Type B pancreatic cell (in vitro differentiated cells): Measurements from ENCODE around the gene BSDC1. TPM values are rescaled to one million over a fixed set of nuclear protein-coding genes. Genes with fewer than 3 reads are reported as not detected.
A peak's percentile ranks its signal among the peaks of the same experiment; 100 is the strongest.

Source experiments
- DNase-seq: peaks from one replicate; pipeline ENCODE4 v3.0.0; 2021; ENCODE audit warnings: mixed read lengths; ENCODE audit not compliant: unreplicated experiment; ENCODE audit errors: extremely low spot score
- H3K27ac Mint-ChIP-seq: 2 replicates; pipeline ENCODE4 v1.8.0; 2021; ENCODE audit warnings: mild to moderate bottlenecking, mixed read lengths
- H3K27me3 Mint-ChIP-seq: 2 replicates; pipeline ENCODE4 v1.8.0; 2021; ENCODE audit warnings: mixed read lengths
- H3K36me3 Mint-ChIP-seq: 2 replicates; pipeline ENCODE4 v1.8.0; 2021; ENCODE audit warnings: mixed read lengths
- H3K4me1 Mint-ChIP-seq: one replicate; pipeline ENCODE4 v1.8.0; 2021; ENCODE audit warnings: mixed read lengths; ENCODE audit not compliant: unreplicated experiment
- H3K4me3 Mint-ChIP-seq: 2 replicates; pipeline ENCODE4 v1.8.0; 2021; ENCODE audit warnings: mild to moderate bottlenecking, mixed read lengths
- H3K9me3 Mint-ChIP-seq: 2 replicates; pipeline ENCODE4 v1.8.0; 2021; ENCODE audit warnings: mixed read lengths
- total RNA-seq: library from RNA; stranded (reverse); gene quantifications from 2 replicates; pipeline ENCODE4 v1.2.1, GENCODE V29; 2021; ENCODE audit warnings: low replicate concordance
- TF ChIP-seq, protein P1 (sequence below): fragments of 200-600 bp; sonication (generic); conservative IDR thresholded peaks from 2 replicates; pipeline ENCODE4 v1.5.0; 2021; ENCODE audit warnings: antibody characterized with exemption, mild to moderate bottlenecking

Gene BSDC1
- total RNA-seq, 1 donor from 2014 or later: 71.3 TPM

- Mint-ChIP-seq H3K9me3 (no peaks in the 10 kb centered on the region), H3K27ac (peak overlapping the region; percentile 60), H3K4me1 (peaks cover 31% of the 10 kb centered on the region), H3K4me3 (peak overlapping the region; percentile 71), H3K27me3 (no peaks in the 10 kb centered on the region), H3K36me3 (peaks cover 52% of the 10 kb centered on the region)
- TF ChIP-seq, protein P1, sequence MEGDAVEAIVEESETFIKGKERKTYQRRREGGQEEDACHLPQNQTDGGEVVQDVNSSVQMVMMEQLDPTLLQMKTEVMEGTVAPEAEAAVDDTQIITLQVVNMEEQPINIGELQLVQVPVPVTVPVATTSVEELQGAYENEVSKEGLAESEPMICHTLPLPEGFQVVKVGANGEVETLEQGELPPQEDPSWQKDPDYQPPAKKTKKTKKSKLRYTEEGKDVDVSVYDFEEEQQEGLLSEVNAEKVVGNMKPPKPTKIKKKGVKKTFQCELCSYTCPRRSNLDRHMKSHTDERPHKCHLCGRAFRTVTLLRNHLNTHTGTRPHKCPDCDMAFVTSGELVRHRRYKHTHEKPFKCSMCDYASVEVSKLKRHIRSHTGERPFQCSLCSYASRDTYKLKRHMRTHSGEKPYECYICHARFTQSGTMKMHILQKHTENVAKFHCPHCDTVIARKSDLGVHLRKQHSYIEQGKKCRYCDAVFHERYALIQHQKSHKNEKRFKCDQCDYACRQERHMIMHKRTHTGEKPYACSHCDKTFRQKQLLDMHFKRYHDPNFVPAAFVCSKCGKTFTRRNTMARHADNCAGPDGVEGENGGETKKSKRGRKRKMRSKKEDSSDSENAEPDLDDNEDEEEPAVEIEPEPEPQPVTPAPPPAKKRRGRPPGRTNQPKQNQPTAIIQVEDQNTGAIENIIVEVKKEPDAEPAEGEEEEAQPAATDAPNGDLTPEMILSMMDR: no peak
- no peak for DNase-seq
These were observed 61.8 kb downstream of the BSDC1 start for GRCh38 chr1:32332290-32333079.

DNA sequence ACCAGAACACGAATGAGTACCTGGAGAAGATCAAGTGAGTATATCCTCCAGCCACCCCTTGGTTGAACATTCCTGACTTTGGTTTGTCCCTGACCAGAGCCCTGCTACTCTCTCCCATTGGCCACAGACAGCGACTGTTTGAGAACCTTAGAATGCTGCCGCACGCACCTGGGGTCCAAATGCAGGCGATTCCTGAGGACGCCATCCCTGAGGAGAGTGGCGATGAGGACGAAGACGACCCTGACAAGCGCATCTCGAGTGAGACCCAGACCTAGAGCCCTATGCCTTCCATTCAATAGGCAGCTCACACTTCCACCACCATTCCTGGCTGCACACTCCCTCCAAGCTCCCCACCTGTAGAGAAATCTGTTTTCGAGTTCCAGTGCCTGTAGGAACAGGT, 62.7 kb downstream of the BSDC1 start:
- TF ChIP-seq, protein P1: no peak
- Mint-ChIP-seq H3K36me3 (peaks cover 52% of the 10 kb centered on the region), H3K27ac (peak overlapping the region; percentile 60), H3K4me1 (peaks cover 31% of the 10 kb centered on the region), H3K9me3 (no peaks in the 10 kb centered on the region), H3K4me3 (peak overlapping the region; percentile 37), H3K27me3 (no peaks in the 10 kb centered on the region)
- no peak for DNase-seq

GRCh38 chr1:32330558-32331151, 63.6 kb downstream of the BSDC1 start:
- H3K27ac Mint-ChIP-seq: peak overlapping the region; percentile 60
- TF ChIP-seq, protein P1: no peak
- no peak overlapping the region for H3K4me3 Mint-ChIP-seq
- H3K9me3 Mint-ChIP-seq: no peaks in the 10 kb centered on the region
- H3K27me3 Mint-ChIP-seq: no peaks in the 10 kb centered on the region
- H3K4me1 Mint-ChIP-seq: peaks cover 31% of the 10 kb centered on the region
- no peak for DNase-seq
- peaks cover 52% of the 10 kb centered on the region for H3K36me3 Mint-ChIP-seq

GRCh38 chr1:32329931-32330466, 64.2 kb downstream of the BSDC1 start:
- Mint-ChIP-seq H3K4me3 (no peak overlapping the region), H3K36me3 (peaks cover 58% of the 10 kb centered on the region), H3K27ac (no peak overlapping the region), H3K27me3 (no peaks in the 10 kb centered on the region), H3K9me3 (no peaks in the 10 kb centered on the region), H3K4me1 (peaks cover 31% of the 10 kb centered on the region)
- DNase-seq: no peak
- TF ChIP-seq, protein P1: no peak

DNA sequence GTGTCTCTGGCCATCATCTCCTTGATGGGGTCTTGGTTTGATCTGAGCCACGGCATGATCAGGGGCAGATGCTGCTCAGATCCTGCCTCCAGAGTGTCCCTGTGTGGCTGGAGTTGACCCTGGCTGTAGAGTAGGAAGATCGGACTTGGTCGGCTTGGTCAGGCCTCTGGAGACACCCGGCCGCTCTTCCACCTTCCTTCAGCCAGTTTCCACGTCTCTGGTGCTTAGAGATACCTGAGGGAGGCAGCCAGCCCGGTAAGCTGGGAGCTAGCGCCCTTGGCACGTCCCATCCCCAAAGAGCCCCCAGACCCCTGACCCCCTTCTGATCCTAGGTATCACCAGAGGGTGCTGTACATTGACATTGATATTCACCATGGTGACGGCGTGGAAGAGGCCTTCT, 67.0 kb downstream of the BSDC1 start:
- Mint-ChIP-seq H3K36me3 (peaks cover 45% of the 10 kb centered on the region), H3K4me3 (no peak overlapping the region), H3K4me1 (peaks cover 12% of the 10 kb centered on the region), H3K27me3 (no peaks in the 10 kb centered on the region), H3K27ac (no peak overlapping the region), H3K9me3 (no peaks in the 10 kb centered on the region)
- TF ChIP-seq, protein P1: no peak
- DNase-seq: no peak
